MCF 10A (cell line): ENCODE data around the gene C7orf25. TPM values are rescaled to one million over a fixed set of nuclear protein-coding genes. Genes with fewer than 3 reads are reported as not detected.
A peak's percentile ranks its signal among the peaks of the same experiment; 100 is the strongest.

Source experiments
- Bru-seq: library from RNA; stranded (reverse); fragments of 400-500 nt; gene quantifications from one replicate; lab custom pipeline; 2021; lab: Mats Ljungman, UMichigan
- BruChase-seq, 2 experiments: library from RNA; stranded (reverse); fragments of 400-500 nt; gene quantifications; one replicate each; lab custom pipeline; 2021; lab: Mats Ljungman, UMichigan
- BruUV-seq: library from RNA; stranded (reverse); fragments of 400-500 nt; replicated peaks from 2 replicates; lab custom pipeline; 2021; lab: Mats Ljungman, UMichigan
- CTCF ChIA-PET: fragments of 300-600 bp; sonication (Branson Sonifier 250); formaldehyde crosslinking; extraction: SDS; loops from one replicate; lab custom pipeline; 2021; ENCODE audit warnings: antibody characterized with exemption, inconsistent platforms; lab: Yijun Ruan, JAX
- POLR2A ChIA-PET: fragments of 300-600, 350-650 bp; sonication (Branson Sonifier 250); formaldehyde crosslinking; extraction: SDS; loops from one replicate; lab custom pipeline; 2020; ENCODE audit warnings: antibody characterized with exemption, inconsistent platforms; lab: Yijun Ruan, JAX
- DNase-seq: peaks from one replicate; pipeline ENCODE4 v3.0.0-alpha.2; 2018; ENCODE audit not compliant: unreplicated experiment
- H3K27ac Mint-ChIP-seq: one replicate; pipeline ENCODE4 v1.8.0; 2022; ENCODE audit warnings: mild to moderate bottlenecking, low read depth, mixed read lengths; ENCODE audit not compliant: unreplicated experiment
- H3K27me3 Mint-ChIP-seq: one replicate; pipeline ENCODE4 v1.8.0; 2022; ENCODE audit warnings: mixed read lengths; ENCODE audit not compliant: insufficient read depth, unreplicated experiment
- H3K36me3 Mint-ChIP-seq: one replicate; pipeline ENCODE4 v1.8.0; 2022; ENCODE audit warnings: mild to moderate bottlenecking, moderate library complexity, mixed read lengths; ENCODE audit not compliant: insufficient read depth, unreplicated experiment
- H3K4me1 Mint-ChIP-seq: one replicate; pipeline ENCODE4 v1.8.0; 2022; ENCODE audit warnings: mixed read lengths; ENCODE audit not compliant: insufficient read depth, unreplicated experiment
- H3K4me3 Mint-ChIP-seq: one replicate; pipeline ENCODE4 v1.8.0; 2022; ENCODE audit warnings: mild to moderate bottlenecking, moderate library complexity, mixed read lengths; ENCODE audit not compliant: unreplicated experiment
- H3K9me3 Mint-ChIP-seq: one replicate; pipeline ENCODE4 v1.8.0; 2022; ENCODE audit warnings: mixed read lengths; ENCODE audit not compliant: unreplicated experiment
- intact Hi-C: fragments of 100-400 bp; cut with micrococcal nuclease; formaldehyde crosslinking; loops from 2 replicates; pipeline ENCODE4 v1.14.1; 2022
- long read RNA-seq: library from polyadenylated mRNA; stranded (forward); transcript quantifications from one replicate; pipeline ENCODE4 v2.0.0, GENCODE V29; 2022
- total RNA-seq: library from RNA; stranded (reverse); gene quantifications from 2 replicates; pipeline ENCODE4 v1.2.3, GENCODE V29; 2022
- TF ChIP-seq, protein P1 (sequence below): fragments of 200-600 bp; IDR thresholded peaks from one replicate; pipeline ENCODE4 v1.8.0; 2022; ENCODE audit warnings: antibody characterized with exemption, mild to moderate bottlenecking; ENCODE audit not compliant: unreplicated experiment

Gene C7orf25
- total RNA-seq (4.4 and 5.4 TPM in 2 replicates), Bru-seq, nascent RNA (percentile 63 among the genes with signal in this experiment), BruChase-seq, experiment 1, labeled RNA remaining after a 6-hour chase (percentile 67 among the genes with signal in this experiment), BruChase-seq, experiment 2, labeled RNA remaining after a 2-hour chase (percentile 67 among the genes with signal in this experiment)
- long read RNA-seq, transcript C7orf25-205 (2 exons, 1,743 nt) = minor isoform, 5 of 35 reads
- long read RNA-seq, transcript C7orf25-201 (2 exons, 2,451 nt) = major isoform, 27 of 35 reads
- long read RNA-seq, partial matches to known transcripts = 3 of 35 reads
- long read RNA-seq, other reads (novel, unspliced or antisense) = 0 of 35 reads

DNA sequence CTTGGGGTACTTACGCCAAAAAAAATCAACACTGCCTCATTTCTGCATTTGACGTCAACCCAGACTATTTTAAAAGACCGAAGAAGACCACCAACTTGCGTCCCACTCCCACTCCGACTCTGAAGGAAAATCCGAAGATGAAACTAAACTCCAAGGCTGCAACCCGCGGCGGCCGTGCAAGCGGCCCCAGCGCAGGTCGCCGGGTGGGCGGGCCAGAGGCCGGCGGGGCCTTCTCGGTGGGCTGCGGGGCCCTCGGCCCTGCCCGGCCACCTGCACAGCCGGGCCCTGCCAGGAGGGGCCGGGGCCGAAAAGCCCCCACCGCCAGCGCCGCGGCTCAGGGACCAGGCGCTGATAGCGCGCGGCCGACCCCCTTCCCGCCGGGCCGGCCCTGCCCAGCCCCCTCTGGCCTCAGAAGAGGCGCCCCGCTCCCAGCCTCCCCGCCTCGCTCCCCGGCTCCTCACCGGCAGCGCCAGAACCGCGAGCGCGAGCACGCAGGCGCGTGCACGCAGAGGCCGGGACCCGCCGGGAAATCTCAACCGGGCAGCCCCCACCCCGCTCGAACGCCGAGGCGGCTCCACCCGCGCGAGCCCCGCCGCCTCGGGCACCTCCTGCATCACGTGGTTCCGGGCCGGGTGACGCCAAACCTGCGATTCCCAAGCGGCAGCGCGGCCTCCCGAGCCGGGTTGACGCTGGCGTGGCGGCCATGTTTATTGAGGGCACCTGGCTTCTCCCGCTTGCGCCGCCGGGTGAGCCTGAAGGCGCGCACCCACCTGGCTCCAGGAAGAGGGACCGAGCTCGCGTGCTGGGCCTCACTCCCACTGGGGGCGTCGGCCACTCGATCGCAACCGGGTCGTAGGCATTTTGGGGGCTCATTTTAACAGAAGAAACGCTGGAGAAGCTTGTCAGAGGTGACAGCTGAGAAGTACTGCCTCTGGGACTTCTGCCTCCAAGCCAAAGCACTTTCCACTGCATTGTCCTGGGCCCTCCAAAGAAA lies at the start of gene C7orf25:
C7orf25 (minus strand) TSS at position 617 of the 994 bp plus-strand sequence. CDS start 1,170 bp downstream, outside the sequence.
- ChIA-PET CTCF (interaction anchor here (0.6 to 1.2 kb wide), 4 partner anchors 12 to 971 kb away, joined by 3 to 5 read pairs (median 4); no protein-coding TSS in a partner anchor), POLR2A (interaction anchor here (0.6 to 13.5 kb wide), 12 partner anchors 10 to 1427 kb away, joined by 3 to 200 read pairs (median 3); partner anchors contain the start of genes BLVRA, MRPL32 and PSMA2)
- TF ChIP-seq, protein P1, sequence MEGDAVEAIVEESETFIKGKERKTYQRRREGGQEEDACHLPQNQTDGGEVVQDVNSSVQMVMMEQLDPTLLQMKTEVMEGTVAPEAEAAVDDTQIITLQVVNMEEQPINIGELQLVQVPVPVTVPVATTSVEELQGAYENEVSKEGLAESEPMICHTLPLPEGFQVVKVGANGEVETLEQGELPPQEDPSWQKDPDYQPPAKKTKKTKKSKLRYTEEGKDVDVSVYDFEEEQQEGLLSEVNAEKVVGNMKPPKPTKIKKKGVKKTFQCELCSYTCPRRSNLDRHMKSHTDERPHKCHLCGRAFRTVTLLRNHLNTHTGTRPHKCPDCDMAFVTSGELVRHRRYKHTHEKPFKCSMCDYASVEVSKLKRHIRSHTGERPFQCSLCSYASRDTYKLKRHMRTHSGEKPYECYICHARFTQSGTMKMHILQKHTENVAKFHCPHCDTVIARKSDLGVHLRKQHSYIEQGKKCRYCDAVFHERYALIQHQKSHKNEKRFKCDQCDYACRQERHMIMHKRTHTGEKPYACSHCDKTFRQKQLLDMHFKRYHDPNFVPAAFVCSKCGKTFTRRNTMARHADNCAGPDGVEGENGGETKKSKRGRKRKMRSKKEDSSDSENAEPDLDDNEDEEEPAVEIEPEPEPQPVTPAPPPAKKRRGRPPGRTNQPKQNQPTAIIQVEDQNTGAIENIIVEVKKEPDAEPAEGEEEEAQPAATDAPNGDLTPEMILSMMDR = no peak
- Mint-ChIP-seq H3K27ac (peak within 1 kb of the TSS; percentile 79), H3K4me1 (peaks cover 55% of the 10 kb centered on the region), H3K9me3 (no peaks in the 10 kb centered on the region), H3K4me3 (peak within 1 kb of the TSS; percentile 74), H3K36me3 (peaks cover 30% of the 10 kb centered on the region), H3K27me3 (no peaks in the 10 kb centered on the region)
- peak; percentile 94 for DNase-seq
- BruUV-seq = no TSS peak
- intact Hi-C loops = no loop called here

DNA sequence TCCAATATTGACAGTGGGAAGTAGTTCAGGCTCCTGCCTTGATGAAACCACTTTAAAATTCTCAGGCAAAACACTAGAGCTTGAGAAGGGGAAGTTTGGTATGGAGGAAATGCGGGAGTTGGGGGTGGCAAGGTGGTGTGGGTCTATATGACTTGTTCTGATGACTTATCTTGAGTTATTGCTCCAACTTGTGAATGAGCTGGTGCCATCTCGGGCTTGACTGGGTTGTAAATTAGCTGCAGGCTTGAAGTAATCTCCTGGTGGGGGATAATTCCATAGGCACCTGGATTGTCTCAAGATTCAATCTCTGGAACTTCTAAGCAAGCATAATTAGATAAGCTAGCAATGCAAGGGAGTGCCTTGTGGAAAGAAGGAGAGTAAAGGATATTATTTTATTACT lies 49.3 kb upstream of the C7orf25 start:
- no TSS peak for BruUV-seq
- Mint-ChIP-seq H3K27ac (no peak overlapping the region), H3K4me1 (peaks cover 22% of the 10 kb centered on the region), H3K36me3 (no peaks in the 10 kb centered on the region), H3K4me3 (no peak overlapping the region), H3K9me3 (no peaks in the 10 kb centered on the region), H3K27me3 (no peaks in the 10 kb centered on the region)
- DNase-seq = no peak
- TF ChIP-seq, protein P1 = no peak
- POLR2A ChIA-PET = interaction anchor here (1.1 kb wide), 1 partner anchor 29 kb away, joined by 4 read pairs; the partner anchor contains the start of genes MRPL32 and PSMA2
- CTCF ChIA-PET = interaction anchor here (1.4 to 1.7 kb wide), 2 partner anchors 20 to 300 kb away, joined by 5 to 10 read pairs; no protein-coding TSS in a partner anchor
- intact Hi-C loops = no loop called here

- no peaks in the 10 kb centered on the region for H3K27me3 Mint-ChIP-seq
- BruUV-seq = no TSS peak
- H3K36me3 Mint-ChIP-seq = no peaks in the 10 kb centered on the region
- peaks cover 22% of the 10 kb centered on the region for H3K4me1 Mint-ChIP-seq
- ChIA-PET CTCF (interaction anchor here (1.7 kb wide), 1 partner anchor 300 kb away, joined by 5 read pairs; no protein-coding TSS in a partner anchor), POLR2A (interaction anchor here (1.3 kb wide), 1 partner anchor 12 kb away, joined by 5 read pairs; no protein-coding TSS in a partner anchor)
- intact Hi-C loops = no loop called here
- H3K4me3 Mint-ChIP-seq = no peak overlapping the region
- H3K27ac Mint-ChIP-seq = no peak overlapping the region
- DNase-seq = no peak
- TF ChIP-seq, protein P1 = no peak
- H3K9me3 Mint-ChIP-seq = no peaks in the 10 kb centered on the region
Observed at GRCh38 chr7:42960762-42961161, 48.9 kb upstream of the C7orf25 start.
